Heart right ventricle (tissue), 16 donors: Measurements from ENCODE around the gene SYT12. TPM values are rescaled to one million over a fixed set of nuclear protein-coding genes. Genes with fewer than 3 reads are reported as not detected.
A peak's percentile ranks its signal among the peaks of the same experiment; 100 is the strongest.

Experiments
- ATAC-seq, 8 donors: fragments of 200-7000 bp; cut with Tn5 transposase; one replicate each; pipeline ENCODE4 v1.9.1; 2020; ENCODE audit warnings: mild to moderate bottlenecking in 8 of 8, moderate library complexity in 8 of 8, moderate number of reproducible peaks in 1 of 8
- DNase-seq, 2 donors: peaks; one replicate each; pipeline ENCODE4 v3.0.0-alpha.2; 2020
- H3K27ac ChIP-seq, 10 donors: fragments of 200-600 bp; sonication (generic) in 2 of 10; one replicate each; pipeline versions ENCODE4 v1.5.0 to v1.8.0; 2020 to 2022; ENCODE audit warnings: mild to moderate bottlenecking in 3 of 10
- H3K27me3 ChIP-seq, 7 donors: fragments of 200-600 bp; one replicate each; pipeline ENCODE4 v1.8.0; 2021 to 2022; ENCODE audit warnings: mild to moderate bottlenecking in 2 of 7
- H3K36me3 ChIP-seq, 9 donors: fragments of 200-600 bp; sonication (generic) in 1 of 9; one replicate each; pipeline versions ENCODE4 v1.5.0 to v1.8.0; 2020 to 2022; ENCODE audit warnings: mild to moderate bottlenecking in 2 of 9
- H3K4me1 ChIP-seq, 9 donors: fragments of 200-600 bp; sonication (generic) in 1 of 9; one replicate each; pipeline versions ENCODE4 v1.5.0 to v1.8.0; 2020 to 2022; ENCODE audit warnings: mild to moderate bottlenecking in 4 of 9
- H3K4me3 ChIP-seq, 10 donors: fragments of 200-600 bp; sonication (generic) in 2 of 10; one replicate each; pipeline versions ENCODE4 v1.5.0 to v1.8.0; 2020 to 2022; ENCODE audit warnings: mild to moderate bottlenecking in 7 of 10, moderate library complexity in 2 of 10
- H3K9me3 ChIP-seq, 11 donors: fragments of 200-600 bp in 10 of 11; sonication (generic) in 2 of 11; one replicate each; pipeline versions ENCODE4 v1.5.0 to v1.8.0; 2013 to 2022; ENCODE audit warnings: mild to moderate bottlenecking in 2 of 11, control low read depth in 1 of 11, moderate library complexity in 1 of 11
- WGBS, 2 donors: extraction: QIAGEN DNeasy Blood & Tissue Kit; methylation state at CpG; one replicate each; pipeline ENCODE4 v1.1.7; 2013; ENCODE audit warnings: inconsistent platforms in 1 of 2; 5-methylcytosine and 5-hydroxymethylcytosine counted together
- intact Hi-C, 10 donors: fragments of 100-400 bp; cut with DNase I; formaldehyde crosslinking; loops; one replicate each; pipeline versions ENCODE4 v1.11.1 to v1.14.2; 2022
- polyA plus RNA-seq, 2 donors: library from polyadenylated mRNA; stranded (reverse); fragments of 200-250 nt; gene quantifications; one replicate each; pipeline ENCODE4 v1.2.3, GENCODE V29; 2013
- total RNA-seq, 10 donors: library from RNA; stranded (reverse); fragmentation: NEBNext Ultra II Directional in 3 of 10; extraction: Animal tissue kit (Norgen Biotek cat#: 25700) in 3 of 10; gene quantifications; one replicate each; pipeline versions ENCODE4 v1.2.1 to v1.2.4, GENCODE V29; 2021 to 2023
- TF ChIP-seq, protein P1 (sequence below), 9 donors: fragments of 200-600 bp; sonication (generic) in 2 of 9; IDR thresholded peaks; one replicate each; pipeline versions ENCODE4 v1.5.0 to v1.8.0; 2021 to 2022; ENCODE audit warnings: antibody characterized with exemption in 9 of 9, mild to moderate bottlenecking in 5 of 9, moderate library complexity in 1 of 9
- donor health status: Arrhythmogenic right ventricular cardiomyopathy.
- donor health status: ischemic (EF 13 %, LVEDD 7.1; RV severe dilation, severe dysfunction).
- donor health status: healthy with polysubstance abuse.
- donor health status: DM: no; HTN: yes; CAD: no.
- donor health status: DM: no; HTN: no; CAD: no.
- donor health status: ischemic (EF 25% LVEDD 6.9; RV normal size, moderate dysfunction).
- donor health status: ischemic (EF 25% LVEDD 5.7; RV mildly dilated, moderate dysfunction).
- donor health status: healthy.
- donor health status: DM: yes; HTN: yes; CAD: no.
- donor health status: Ischemic cardiomyopathy.
- donor health status: ischemic (EF 35%, LVEDD 5.7; RV mildly dilated, moderate dysfunction).
- donor health status: nonischemic (EF 11% LVEDD 7.7; RV severe dilation, severe dysfunction).
- donor health status: DM: yes; HTN: yes; CAD: no.
- donor health status: PGD.
- donor health status: ischemic (EF 29% LVEDD 5.4; RV normal size, mild dysfunction).
- donor health status: nonischemic (EF 23%, LVEDD 6.1; RV moderate dilation, normal function).

SYT12 gene
- total and polyA plus RNA-seq, 12 donors: 0.12 to 0.78 (median 0.28) TPM; not detected in 2

DNA sequence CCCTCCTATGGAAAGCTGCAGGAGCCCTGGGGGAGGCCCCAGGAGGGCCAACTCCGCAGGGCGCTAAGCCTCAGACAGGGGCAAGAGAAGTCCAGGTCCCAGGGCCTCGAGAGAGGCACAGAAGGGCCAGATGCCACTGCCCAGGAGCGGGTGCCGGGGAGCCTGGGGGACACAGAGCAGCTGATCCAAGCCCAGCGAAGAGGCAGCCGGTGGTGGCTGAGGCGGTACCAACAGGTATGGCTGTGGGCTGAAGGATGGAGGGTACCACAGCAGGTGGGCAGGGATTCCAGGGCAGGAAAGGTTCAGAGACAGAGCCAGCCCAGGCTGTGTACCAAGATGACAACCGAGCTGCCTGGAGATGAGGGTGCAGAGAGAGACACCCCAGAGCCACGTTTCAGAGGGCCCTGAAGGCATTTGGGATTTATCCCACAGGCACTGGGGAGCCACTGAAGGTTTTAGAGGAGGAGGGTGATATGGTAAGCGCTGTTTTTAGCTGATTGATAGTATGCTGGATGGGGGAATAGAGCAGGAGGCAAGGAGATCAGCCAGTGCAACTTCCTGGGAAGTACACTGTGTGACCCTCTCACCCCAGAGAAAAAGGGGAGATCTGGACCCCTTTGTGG, 47.4 kb upstream of the SYT12 start:
- Histone ChIP-seq H3K4me3 (no peak overlapping the region), H3K27ac (no peak overlapping the region), H3K36me3 (no peaks in the 10 kb centered on the region), H3K27me3 (no peaks in the 10 kb centered on the region), H3K4me1 (peaks cover 0 to 13% (median 0%) of the 10 kb centered on the region in 9 donors), H3K9me3 (peaks cover 0 to 16% (median 5%) of the 10 kb centered on the region in 11 donors)
- TF ChIP-seq, protein P1, sequence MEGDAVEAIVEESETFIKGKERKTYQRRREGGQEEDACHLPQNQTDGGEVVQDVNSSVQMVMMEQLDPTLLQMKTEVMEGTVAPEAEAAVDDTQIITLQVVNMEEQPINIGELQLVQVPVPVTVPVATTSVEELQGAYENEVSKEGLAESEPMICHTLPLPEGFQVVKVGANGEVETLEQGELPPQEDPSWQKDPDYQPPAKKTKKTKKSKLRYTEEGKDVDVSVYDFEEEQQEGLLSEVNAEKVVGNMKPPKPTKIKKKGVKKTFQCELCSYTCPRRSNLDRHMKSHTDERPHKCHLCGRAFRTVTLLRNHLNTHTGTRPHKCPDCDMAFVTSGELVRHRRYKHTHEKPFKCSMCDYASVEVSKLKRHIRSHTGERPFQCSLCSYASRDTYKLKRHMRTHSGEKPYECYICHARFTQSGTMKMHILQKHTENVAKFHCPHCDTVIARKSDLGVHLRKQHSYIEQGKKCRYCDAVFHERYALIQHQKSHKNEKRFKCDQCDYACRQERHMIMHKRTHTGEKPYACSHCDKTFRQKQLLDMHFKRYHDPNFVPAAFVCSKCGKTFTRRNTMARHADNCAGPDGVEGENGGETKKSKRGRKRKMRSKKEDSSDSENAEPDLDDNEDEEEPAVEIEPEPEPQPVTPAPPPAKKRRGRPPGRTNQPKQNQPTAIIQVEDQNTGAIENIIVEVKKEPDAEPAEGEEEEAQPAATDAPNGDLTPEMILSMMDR (IDR thresholded peaks at IDR 0.05): no peak
- intact Hi-C loops: no loop called here
- no peak for ATAC-seq
- no peak for DNase-seq
- WGBS, 2 donors: 74 to 79% methylated on average over 11 of the region's 11 CpGs

DNA sequence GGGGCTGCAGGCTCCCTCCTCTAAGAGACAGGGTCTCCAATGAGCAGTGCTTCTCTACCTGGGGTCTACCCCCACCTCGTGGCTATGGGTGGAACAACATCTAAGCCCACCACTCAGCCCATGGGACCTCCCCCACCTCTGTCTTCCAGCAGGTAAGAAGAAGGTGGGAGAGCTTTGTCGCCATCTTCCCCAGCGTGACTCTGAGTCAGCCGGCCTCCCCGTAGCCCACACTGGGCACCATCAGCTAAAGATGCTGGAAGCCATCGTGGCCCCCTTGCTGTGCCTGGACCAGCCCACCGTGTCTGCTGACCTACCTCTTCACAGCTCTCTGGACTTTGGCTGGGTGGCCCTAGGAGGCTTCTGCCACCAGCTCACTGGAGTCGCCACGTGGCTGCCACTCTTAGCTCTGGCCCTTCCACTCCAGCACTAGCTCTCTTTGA, 46.9 kb upstream of the SYT12 start:
- intact Hi-C loops: no loop called here
- ATAC-seq (peak in 2 of 8 donors; percentile 6 to 21), DNase-seq (no peak)
- H3K9me3 ChIP-seq: peaks cover 0 to 16% (median 5%) of the 10 kb centered on the region in 11 donors
- no peak overlapping the region for H3K27ac ChIP-seq
- TF ChIP-seq, protein P1 (IDR thresholded peaks at IDR 0.05): peak in 8 of 9 donors; percentile 12 to 62 (median 39)
- no peak overlapping the region for H3K4me3 ChIP-seq
- no peaks in the 10 kb centered on the region for H3K27me3 ChIP-seq
- no peaks in the 10 kb centered on the region for H3K36me3 ChIP-seq
- H3K4me1 ChIP-seq: peaks cover 0 to 9% (median 0%) of the 10 kb centered on the region in 9 donors
- 50 to 52% methylated on average over 9 of the region's 9 CpGs for WGBS, 2 donors

DNA sequence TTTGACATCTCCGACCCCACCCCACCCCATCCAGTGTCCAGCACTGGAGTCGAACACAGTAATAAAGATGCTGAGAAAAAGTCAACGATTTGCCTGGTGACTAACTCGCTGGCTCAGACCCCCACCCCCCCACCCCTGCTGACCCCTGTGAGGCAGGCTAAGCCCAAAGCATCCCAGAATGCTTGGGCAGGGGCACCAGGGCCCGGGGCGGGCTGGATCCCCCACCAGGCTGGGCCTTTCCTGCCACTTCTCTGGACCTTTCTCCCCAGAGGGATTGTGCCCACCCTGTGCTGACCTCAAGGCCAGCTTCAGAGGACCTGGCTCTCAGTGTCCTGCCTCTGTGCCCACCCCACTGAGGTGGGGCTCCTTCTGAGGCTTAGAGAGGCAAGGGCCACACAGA, 46.0 kb upstream of the SYT12 start:
- intact Hi-C loops: no loop called here
- Histone ChIP-seq H3K9me3 (peaks cover 0 to 16% (median 5%) of the 10 kb centered on the region in 11 donors), H3K27me3 (no peaks in the 10 kb centered on the region), H3K27ac (no peak overlapping the region), H3K4me1 (peaks cover 0 to 9% (median 8%) of the 10 kb centered on the region in 9 donors), H3K4me3 (no peak overlapping the region), H3K36me3 (no peaks in the 10 kb centered on the region)
- TF ChIP-seq, protein P1 (IDR thresholded peaks at IDR 0.05): no peak
- WGBS, 2 donors: 88 to 89% methylated on average over 6 of the region's 6 CpGs
- DNase-seq: no peak
- no peak for ATAC-seq

DNA sequence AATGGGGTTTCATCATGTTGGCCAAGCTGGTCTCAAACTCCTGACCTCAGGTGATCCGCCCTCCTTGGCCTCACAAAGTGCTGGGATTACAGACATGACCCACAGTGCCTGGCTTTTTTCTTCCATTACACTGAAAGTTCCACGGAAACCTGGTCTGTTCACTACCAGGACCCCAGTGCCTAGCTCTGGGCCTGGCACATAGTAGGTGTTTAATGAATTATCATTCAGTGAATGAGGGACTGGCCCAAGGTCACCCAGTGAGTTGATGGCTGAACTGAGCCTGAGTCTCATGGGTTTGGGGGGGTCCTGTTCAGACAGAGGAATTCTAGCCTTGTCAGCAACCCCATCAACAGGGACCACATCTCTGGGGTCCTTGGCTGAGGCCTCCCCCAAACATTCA, 44.7 kb upstream of the SYT12 start:
- WGBS, 2 donors: 95 to 98% methylated on average over 2 of the region's 2 CpGs
- Histone ChIP-seq H3K27ac (no peak overlapping the region), H3K36me3 (no peaks in the 10 kb centered on the region), H3K27me3 (no peaks in the 10 kb centered on the region), H3K4me1 (peaks cover 0 to 15% (median 11%) of the 10 kb centered on the region in 9 donors), H3K9me3 (peaks cover 0 to 16% (median 5%) of the 10 kb centered on the region in 11 donors), H3K4me3 (no peak overlapping the region)
- TF ChIP-seq, protein P1 (IDR thresholded peaks at IDR 0.05): no peak
- no peak for DNase-seq
- intact Hi-C loops: no loop called here
- ATAC-seq: no peak
